EH (cell line): ENCODE results near the gene ZNF76.

ENCODE experiments used
- DNase-seq: peaks from one replicate; pipeline ENCODE4 v3.0.0-alpha.2; 2015; ENCODE audit warnings: low read depth

ZNF76 gene

DNA sequence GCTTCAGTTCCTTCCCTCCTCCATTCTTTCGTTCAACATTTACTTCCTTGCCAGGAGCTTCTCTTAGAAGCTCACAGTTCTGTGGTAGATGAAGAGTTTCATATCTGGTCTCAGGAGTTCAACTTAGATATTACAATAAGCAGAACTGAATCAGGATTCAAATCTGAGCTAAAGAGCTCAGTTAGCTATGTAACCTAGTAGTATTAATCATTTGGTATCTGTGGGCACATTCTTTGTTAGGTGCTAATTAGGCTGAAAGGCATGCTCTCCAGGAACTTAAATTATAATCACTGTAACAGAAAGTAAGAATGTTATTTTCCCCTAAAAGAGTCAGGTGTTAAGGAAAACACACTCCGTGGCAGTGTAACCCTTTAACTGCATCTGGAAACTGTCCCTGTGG is 8.4 kb downstream of the ZNF76 start:
- no peak for DNase-seq

DNA sequence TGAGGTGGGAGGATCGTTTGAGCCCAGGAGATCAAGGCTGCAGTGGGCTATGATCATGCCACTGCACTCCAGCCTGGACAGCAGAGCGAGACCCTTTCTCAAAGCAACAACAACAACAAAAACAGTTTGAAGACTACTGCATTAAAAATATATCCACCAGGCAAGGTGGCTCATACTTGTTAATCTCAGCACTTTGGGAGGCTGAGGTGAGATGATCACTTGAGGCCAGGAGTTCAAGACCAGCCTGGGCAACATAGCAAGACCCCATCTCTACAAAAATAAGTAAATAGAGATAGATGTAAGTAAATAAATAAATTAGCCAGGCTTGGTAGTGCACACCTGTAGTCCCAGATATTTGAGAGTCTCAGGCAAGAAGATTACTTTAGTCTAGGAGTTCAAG is 12.5 kb downstream of the ZNF76 start:
- DNase-seq, result no peak

DNA sequence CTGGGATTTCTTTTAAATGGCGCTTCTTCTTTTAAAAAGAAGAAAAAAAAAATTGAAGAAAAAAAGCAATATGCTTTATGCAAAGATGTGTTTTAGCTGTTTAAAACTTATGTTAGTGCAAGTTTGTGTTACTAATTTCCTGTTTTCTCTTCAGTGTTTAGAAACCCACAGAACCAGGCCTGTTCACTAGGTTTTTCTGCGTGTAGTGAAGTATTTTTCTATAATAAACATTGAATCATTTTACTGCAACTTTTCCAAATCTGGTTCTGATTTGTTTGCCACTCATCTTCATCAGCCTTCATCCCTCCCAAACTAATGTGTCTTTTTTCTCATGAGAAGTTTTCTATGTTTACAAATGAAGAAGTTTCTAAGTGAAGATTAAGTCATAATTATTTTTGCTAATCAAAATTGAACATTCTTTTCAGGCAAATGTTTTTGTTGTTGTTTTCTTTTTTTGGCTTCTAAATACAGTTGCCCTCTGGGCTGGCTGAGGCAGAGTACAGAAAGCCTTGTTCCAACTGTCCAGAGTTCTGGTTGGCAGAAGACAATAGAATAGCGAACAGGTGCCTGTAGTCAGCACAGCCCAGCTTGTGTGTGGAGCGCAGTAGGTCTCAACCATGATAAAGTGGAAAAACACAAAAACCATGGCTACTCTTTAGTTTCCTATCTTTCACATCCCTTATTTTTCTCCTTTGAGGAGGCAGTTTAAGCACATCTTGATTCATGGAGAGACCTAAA is 14.5 kb downstream of the ZNF76 start:
- DNase-seq, result no peak

DNA sequence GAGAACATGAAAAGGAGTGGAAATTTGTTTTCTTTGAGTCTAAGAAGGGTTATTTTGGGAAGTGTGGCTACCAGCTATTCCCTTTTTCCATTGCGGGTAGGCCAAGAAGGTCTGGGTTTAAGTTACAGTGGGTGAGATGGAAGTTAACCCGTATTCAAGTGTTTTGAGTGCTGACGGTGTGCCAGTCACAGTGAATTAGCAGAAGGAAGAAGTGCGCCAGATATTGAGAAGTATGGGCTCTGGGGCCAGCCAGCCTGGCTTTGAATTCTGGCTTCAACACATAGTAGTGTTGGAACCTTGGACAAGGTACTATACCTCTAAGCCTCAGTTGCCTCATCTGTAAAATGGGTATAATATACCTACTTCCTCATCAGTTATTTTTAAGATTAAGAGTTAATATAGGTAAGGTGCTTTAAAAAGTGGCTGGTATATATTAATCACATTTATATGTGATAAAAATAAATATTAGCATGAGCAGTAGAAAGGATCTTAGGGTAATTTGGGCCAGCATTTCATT is 16.3 kb downstream of the ZNF76 start:
- no peak for DNase-seq

DNA sequence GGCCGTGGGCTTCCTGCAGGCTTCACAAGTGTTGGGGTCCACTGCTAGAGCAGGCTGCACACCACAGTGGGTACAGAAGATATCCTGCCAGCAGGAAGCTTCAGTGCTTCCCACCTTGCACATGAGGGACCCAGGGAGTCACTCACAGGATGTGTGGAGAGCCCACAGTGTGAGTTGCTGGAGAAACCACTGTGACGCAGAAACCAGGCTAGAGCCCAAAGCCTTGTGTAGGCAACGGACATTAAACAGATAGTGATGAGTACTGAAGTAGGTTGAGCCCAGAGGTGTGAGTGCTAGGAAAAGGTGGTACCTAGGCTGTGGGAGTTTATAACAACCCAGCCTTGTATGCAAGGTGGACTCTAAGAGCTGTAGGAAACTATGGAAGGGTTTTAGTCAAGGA is 19.2 kb downstream of the ZNF76 start:
- DNase-seq, result no peak

DNA sequence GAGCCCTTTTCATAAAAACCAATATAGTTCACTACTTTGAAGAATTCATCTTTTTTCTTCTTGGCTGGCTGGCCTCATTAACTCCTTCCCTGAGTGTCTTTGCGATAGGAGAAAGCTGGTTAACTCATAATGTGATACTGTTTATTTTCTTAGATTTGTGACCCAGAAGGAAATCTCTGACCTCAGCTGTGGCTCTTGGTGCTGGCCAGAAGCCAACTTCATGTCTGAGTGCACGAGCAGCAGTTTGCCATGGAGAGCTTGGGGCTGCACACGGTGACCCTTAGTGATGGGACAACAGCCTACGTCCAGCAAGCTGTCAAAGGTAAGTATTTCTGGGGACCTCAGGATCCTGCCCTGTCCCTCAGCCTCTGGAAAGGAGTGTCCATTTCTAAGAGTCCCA is 21.4 kb downstream of the ZNF76 start:
- DNase-seq, result peak; percentile 41

DNA sequence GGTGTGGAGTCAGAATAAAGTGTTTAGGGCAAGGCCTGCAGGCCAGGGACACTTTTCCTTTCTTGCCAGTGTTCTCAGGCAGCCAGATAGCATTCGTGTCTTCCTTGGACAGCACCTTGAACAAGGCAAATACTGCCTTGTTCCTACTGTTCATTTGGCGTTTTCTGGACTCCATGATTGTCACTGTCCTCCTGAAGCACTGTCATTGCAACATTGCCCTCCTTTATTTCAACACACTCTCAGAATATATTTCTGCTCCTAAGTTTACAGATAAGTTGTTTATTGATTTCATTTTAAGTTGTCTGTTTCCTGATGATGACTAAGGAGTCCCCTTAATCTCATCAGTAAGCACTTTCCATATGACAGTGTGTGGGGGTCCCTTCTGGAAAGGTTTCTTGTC is 22.9 kb downstream of the ZNF76 start:
- no peak for DNase-seq

DNA sequence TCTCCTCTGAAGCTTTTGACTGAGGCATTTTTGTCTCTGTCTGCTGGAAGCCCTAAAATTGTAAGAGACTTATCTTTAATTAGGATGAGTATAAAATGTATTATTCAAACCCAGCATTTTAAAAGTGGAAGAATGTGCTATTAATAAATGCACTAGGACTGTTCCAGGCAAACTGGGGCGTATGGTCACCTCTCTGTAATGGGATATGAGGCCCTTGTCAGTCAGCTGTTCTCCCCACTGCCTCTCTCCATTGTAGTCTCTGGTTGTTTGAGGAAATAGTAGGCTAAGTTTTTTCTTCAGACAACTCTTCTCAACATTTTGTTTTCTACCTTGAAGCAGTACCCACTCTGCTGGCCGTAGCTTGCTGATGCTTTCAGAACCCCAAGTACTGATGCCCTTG is 23.8 kb downstream of the ZNF76 start:
- DNase-seq, result no peak

DNA sequence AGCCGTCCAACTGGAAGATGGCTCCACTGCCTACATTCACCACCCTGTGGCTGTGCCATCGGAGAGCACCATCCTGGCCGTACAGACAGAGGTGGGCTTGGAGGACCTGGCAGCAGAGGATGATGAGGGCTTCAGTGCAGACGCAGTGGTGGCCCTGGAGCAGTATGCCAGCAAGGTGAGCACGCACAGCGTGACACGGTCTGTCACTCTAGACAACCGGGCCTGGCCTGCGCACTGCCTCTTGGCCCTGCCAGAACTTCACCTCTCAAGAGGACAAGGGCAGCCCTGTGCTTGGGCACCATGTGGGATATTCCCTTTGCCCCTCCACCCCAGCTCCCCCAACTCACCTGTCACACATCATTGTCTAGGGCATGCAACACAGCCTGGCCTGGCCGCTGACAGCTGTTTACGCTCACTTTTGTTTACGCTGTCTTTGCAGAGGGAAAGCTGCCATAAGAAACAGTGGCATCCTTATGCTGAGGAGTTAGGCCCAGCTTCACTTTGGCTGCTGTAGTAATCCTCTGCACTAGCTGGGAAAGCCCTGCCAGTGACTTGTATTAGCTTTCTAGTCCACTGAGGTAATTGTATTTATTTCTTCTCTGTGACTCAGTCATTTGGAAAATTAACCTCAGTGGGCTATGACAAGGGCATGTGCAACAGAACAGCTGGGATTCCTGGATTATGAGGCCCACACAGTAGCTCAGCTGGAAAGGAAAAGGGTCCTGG is 28.3 kb downstream of the ZNF76 start:
- DNase-seq, result peak; percentile 42

DNA sequence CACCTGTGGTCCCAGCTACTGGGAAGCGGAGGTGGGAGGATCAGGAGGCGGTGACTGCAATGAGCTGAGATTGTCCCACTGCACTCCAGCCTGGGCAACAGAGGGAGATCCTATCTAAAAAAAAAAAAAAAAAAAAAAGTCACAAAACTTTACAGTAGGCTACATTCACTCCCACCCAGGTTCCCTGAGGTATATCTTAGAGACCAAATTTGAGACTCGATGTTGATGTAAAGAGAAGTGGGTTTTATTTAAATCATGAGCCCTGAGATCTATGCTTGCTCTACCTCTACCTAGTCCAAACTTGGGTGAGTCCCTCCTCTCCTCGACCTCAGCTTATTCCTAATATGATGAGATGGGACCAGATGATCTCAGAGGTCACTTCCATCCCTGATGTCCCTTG is 29.3 kb downstream of the ZNF76 start:
- DNase-seq, result no peak

DNA sequence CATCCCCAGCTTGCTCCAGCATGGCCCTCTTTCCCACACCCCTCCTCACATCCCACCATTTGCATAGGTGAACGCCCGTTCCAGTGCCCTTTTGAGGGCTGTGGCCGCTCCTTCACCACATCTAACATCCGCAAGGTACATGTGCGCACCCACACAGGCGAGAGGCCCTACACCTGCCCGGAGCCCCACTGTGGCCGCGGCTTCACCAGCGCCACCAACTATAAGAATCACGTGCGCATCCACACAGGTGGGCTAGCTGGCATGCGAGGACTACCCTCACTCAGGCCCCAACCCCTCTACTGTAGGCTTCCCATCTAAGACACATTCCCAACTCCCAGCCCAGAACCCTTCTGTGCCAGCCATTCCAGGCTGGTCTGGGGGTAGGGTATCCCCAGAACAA is 32.0 kb downstream of the ZNF76 start:
- DNase-seq, result no peak

DNA sequence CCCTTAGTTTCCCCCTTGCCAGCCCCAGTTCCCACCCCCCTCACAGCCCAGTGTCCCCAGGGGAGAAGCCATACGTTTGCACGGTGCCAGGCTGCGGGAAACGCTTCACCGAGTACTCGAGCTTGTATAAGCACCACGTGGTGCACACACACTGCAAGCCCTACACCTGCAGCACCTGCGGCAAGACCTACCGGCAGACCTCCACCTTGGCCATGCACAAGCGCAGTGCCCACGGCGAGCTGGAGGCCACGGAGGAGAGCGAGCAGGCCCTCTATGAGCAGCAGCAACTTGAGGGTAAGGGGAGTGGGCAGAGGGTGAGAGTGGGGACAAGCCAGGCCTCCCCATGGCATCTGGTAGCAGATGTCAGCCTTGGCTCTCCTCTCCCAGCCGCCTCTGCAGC is 33.0 kb downstream of the ZNF76 start:
- no peak for DNase-seq

DNA sequence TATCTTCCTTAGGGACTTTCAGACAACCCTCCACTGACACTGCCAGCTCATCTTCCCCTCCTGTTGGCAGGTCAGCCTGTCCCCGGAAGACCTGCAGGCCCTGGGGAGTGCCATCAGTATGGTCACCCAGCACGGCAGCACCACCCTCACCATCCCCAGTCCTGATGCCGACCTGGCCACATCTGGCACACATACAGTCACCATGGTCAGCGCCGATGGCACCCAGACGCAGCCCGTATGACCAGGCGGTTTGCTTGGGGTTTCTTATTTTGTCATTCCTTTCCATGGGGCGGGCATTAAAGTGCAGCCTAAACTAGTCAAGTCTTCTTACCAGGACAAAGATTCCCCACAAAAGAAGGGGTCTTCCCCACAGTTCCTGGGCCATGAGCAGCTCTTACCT is 34.1 kb downstream of the ZNF76 start:
- DNase-seq, result no peak

DNA sequence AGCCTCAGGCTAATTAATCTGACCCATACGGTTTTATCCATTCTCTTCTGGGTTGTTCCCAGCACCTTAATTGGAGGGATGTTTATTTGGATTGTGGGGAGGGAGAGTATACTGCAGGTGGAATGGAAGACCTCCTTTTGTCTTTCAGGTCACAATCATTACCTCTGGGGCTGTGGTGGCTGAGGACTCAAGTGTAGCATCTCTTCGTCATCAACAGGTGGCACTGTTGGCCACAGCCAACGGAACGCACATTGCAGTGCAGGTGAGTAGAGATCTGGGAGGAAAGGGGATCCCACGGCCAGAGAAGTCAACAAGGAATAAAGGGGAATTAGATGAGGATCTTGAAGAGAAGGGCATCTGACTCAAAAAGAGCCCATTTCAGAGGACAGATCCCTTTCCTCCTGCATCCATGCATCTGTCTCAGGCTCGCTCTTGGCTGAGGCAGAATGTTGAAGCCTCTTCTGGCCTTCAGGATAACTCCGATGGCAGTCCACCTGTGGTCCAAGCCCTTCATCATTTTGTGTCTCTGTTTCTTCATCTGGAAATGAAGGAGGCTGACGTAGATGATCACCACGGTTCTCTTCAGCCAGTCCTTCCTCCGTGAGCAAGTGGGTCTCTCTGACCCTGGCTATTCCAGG is 34.9 kb downstream of the ZNF76 start:
- DNase-seq, result peak; percentile 53

DNA sequence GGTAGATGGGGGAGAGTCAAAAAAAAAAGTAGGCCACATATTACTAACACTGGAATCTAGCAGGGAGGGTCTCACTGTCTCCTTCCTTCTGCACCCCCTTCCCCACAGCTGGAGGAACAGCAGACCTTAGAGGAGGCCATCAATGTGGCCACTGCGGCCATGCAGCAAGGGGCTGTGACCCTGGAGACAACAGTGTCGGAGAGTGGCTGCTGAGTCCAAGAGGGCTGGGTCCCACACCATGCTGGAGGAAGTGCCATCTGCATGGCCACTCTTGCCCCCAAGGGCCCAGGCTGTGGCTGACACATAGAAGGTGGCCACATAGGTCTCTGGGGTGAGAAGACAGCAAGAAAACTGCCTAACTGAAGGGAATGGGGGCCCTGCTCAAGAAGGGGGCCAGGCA is 35.5 kb downstream of the ZNF76 start:
- no peak for DNase-seq

DNA sequence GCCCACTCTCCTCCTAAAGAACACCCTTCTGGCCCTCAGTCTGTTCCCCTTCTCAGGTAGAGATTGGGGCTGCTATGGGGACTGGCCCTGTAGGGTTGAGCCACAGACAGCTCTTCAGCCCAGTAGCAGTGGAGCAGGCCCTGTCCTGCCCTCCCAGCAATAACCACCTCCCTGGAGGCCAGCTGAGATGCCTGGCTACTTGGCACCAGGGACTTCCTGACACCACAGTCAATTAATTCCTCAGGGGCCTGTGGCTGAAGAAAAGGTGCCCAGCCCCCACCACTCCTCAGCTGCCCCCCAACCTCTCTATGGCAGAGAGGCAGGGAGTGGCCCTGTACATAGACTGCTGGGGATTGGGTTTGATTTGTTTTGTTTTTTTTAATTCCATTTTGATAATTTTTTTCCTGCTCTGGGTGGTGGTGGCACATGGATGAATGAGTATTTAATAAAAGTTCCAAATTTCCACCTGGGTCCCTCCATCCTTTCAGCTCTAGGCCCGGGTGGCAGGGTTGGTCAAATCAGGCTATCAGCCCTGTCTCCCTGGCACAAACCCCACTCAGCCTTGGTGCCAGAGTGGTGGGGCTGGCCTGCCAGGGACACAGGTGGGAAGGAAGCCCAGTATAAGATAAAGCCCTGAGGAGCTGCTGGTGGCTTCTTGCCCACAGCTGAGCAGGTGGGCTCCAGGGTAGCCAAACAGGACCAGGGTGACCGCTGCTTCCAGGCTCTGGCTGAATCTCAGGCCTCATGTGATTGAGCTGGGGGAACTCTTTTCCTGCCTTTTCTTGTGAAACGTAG is 36.2 kb downstream of the ZNF76 start:
- DNase-seq, result no peak

DNA sequence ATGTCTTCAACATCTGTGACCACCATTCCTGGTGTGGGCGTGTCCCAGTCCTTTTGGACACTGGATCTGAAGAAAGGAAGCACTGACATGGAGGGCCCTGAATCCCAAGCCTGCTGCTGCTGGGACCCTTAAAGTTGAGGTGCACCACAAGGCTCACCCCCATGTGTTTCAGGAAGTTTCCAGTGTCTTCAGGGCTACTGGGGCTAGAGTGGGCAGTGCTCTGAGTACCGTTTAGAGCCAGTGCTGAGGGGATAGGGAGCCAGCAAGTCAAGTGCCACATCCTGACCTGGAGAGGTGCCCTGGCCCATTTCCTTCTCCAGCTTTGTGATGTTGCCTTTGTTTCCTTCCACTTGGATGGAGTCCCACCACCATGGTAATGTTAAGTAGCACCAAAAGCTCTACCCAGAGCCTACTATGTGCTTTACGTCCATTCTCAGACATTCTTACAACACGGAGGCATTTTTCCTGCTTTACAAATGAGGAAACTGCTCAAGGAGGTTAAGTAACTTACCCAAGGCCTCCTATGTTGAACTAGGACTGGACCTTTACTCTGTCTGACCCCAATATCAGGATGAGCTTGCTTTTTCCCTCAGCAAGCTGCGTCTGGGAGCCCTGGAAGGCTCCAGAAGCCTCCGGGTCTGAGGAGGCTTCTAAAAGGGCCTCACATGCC is 37.5 kb downstream of the ZNF76 start:
- DNase-seq, result no peak

DNA sequence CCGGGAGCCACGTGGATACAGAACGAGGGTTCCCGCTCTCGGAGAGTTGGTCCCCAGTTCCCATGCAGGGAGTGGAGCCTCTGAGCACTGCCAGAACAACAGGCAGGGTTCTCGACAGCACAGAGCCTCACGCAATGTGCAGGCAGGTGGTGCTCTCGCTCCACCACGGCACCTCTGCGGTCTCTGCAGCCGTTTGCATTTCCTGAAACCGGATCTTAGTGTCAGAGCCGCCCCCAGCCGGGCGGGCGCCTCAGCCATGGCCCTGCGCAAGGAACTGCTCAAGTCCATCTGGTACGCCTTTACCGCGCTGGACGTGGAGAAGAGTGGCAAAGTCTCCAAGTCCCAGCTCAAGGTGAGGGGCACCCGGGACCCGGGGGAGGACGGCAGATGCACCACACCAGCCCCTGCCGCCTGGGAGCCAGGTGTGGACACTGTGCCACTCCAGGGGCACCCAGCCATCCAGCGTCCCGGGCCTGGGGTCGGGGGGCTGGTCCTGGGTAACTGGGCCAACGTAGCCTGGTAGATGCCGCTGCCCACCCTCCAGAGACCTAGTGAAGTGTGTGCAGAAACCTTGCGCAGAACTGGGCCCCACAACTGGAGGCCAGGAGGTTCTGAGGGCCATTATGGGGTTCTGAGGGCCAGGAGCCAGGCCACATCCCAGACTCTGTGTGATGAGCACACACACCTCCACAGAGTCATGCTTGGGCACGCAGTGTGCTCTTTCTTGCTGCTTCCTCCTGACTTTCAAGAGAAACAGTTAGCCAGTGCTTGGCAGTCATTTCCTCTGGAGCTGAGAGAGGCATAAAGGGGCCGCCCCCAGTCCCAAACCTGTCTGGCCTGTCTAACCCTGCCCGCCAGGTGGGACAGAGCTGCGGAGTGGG is 38.3 kb downstream of the ZNF76 start, which contains the start of gene DEF6:
TSS of gene DEF6 (plus strand) at position 218 of the 881 bp plus-strand sequence. CDS start at position 257, 39 bp downstream.
- DNase-seq, result peak; percentile 84

DNA sequence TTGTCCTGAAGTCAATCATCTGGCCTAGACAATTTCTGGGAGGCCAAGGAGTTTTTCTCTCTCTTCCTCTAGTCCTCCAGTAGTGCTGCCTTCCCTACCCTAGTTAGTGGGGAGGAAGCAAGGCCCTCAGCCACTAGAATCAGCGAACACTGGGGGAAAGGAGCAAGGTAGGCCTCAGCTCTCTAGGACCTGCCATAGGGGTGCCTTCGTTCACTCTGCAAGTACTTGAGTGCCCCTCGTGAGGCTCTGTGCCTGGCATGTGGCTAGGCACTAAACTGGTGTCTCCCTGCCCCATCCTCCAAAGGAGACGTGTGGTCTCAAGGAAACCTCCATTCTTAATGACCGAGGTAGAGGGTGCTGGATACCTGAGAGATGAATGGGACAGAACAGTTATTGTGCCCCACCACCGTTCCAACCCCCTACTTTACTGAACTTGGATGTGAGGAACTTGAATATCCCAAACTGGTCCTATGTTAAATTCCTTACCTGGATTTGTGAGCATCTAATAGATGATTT is 39.1 kb downstream of the ZNF76 start:
- no peak for DNase-seq

DNA sequence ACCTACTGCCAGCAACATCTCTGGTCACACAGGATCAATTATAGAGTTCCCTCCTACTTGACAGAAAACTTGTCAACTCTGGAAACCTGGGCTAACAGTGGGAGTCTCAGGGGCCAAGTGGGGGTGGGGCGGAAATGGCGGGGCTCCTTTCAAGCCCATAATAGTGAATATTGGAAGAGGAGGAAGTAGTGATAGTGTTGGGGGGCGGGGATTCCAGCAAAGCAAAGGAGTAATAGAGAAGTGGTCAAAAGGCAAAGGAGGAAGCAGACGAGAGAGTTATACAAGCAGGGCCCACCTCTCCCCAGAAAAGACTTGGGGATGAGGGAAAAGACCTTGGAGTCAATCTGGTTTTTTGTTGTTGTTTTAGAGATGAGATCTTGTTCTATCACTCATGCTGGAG is 40.1 kb downstream of the ZNF76 start:
- no peak for DNase-seq
